NCI-H748 (cell line): Measurements from ENCODE around the gene SLC3A2.
"Not testable (repeated sequence)": the region's sequence is repeated elsewhere in the genome, so short reads cannot be mapped to it uniquely, and the experiment has no call there.

ENCODE experiments used
- DNase-seq: peaks from one replicate; lab custom pipeline; 2025; ENCODE audit not compliant: unreplicated experiment; lab: John Stamatoyannopoulos, UW

SLC3A2 gene

GRCh38 chr11:62880803-62881578 is at the start of gene SLC3A2:
SLC3A2 (plus strand) TSS chr11:62880896; CDS start chr11:62881024, 128 bp downstream.
- peak; percentile 92 for DNase-seq

GRCh38 chr11:62830904-62831519 is 49.7 kb upstream of the SLC3A2 start:
- DNase-seq = no peak

- peak; percentile 97 for DNase-seq
Observed at GRCh38 chr11:62831520-62832335, 49.0 kb upstream of the SLC3A2 start, which contains the start of gene STX5. STX5 (minus strand) TSS chr11:62832051; CDS start chr11:62831243, 808 bp downstream.

- no peak for DNase-seq
Observed at GRCh38 chr11:62832336-62833234, 48.1 kb upstream of the SLC3A2 start, which contains the start of gene TEX54. TEX54 (minus strand) TSS chr11:62832841.

- no peak for DNase-seq
Observed at GRCh38 chr11:62835336-62835735, 45.4 kb upstream of the SLC3A2 start.

- peak; percentile 95 for DNase-seq
Observed at GRCh38 chr11:62839050-62839945, 41.4 kb upstream of the SLC3A2 start, which contains the start of gene WDR74. WDR74 (minus strand) TSS chr11:62839590; CDS start chr11:62839570, 20 bp downstream.

GRCh38 chr11:62840721-62841360 is 39.9 kb upstream of the SLC3A2 start:
- DNase-seq = peak; percentile 73

GRCh38 chr11:62841361-62842170 is 39.1 kb upstream of the SLC3A2 start:
- DNase-seq = peak; percentile 99

GRCh38 chr11:62842171-62842741 is 38.4 kb upstream of the SLC3A2 start:
- DNase-seq = peak; percentile 82

- not testable (repeated sequence) for DNase-seq
Observed at GRCh38 chr11:62842891-62843290, 37.8 kb upstream of the SLC3A2 start.

- no peak for DNase-seq
Observed at GRCh38 chr11:62843466-62843865, 37.2 kb upstream of the SLC3A2 start.

GRCh38 chr11:62844154-62844553 is 36.5 kb upstream of the SLC3A2 start:
- no peak for DNase-seq

- DNase-seq = no peak
Observed at GRCh38 chr11:62846177-62846576, 34.5 kb upstream of the SLC3A2 start.

- no peak for DNase-seq
Observed at GRCh38 chr11:62847767-62848314, 32.9 kb upstream of the SLC3A2 start.

GRCh38 chr11:62850911-62851806 is 29.5 kb upstream of the SLC3A2 start:
- DNase-seq = peak; percentile 37

GRCh38 chr11:62851807-62852522 is 28.7 kb upstream of the SLC3A2 start:
- no peak for DNase-seq
